Measurements from ENCODE around the gene TPRN.

- no peak for TF ChIP-seq CTCF (conservative IDR thresholded peaks at IDR 0.05; ENCODE audit: low read length)
- no peak for TF ChIP-seq EZH2phosphoT487 (IDR thresholded peaks at IDR 0.05; ENCODE audit: borderline replicate concordance)
These were observed 41.9 kb downstream of the TPRN start for GRCh38 chr9:137158625-137159024.

Measured in Loucy (cell line).